ENCODE results near the gene EPB41L4A.

GRCh38 chr5:112238473-112238872 lies 180.6 kb downstream of the EPB41L4A start:
- TF ChIP-seq CTCF (IDR thresholded peaks at IDR 0.05) (no peak), POLR2A (IDR thresholded peaks at IDR 0.05) (no peak)

Data from adrenal gland (tissue), 5 donors.